Gastrocnemius medialis (tissue), 4 donors: ENCODE data around the gene FLACC1. TPM values are rescaled to one million over a fixed set of nuclear protein-coding genes. Genes with fewer than 3 reads are reported as not detected.

Experiments used
- ATAC-seq, 2 donors: fragments of 150-250 bp; one replicate each; pipeline ENCODE4 v1.9.1; 2016
- DNase-seq, 2 donors: peaks; one replicate each; pipeline ENCODE4 v3.0.0-alpha.2; 2019
- H3K27ac ChIP-seq, 4 donors: fragments of 200-600 bp; sonication (generic); 1 replicate in 1 of 4; 2 replicates in 3 of 4; pipeline ENCODE4 v1.5.1; 2016 to 2018; ENCODE audit warnings: mild to moderate bottlenecking in 2 of 4, moderate library complexity in 1 of 4
- H3K27me3 ChIP-seq, 3 donors: fragments of 200-600 bp; sonication (generic) in 2 of 3; 1 replicate in 1 of 3; 2 replicates in 2 of 3; pipeline versions ENCODE4 v1.5.1 to v1.6.0; 2016 to 2019; ENCODE audit warnings: mild to moderate bottlenecking in 1 of 3, moderate library complexity in 1 of 3
- H3K36me3 ChIP-seq, 2 donors: fragments of 200-600 bp; sonication (generic) in 1 of 2; one replicate each; pipeline ENCODE4 v1.5.1; 2017 to 2018
- H3K4me1 ChIP-seq, 2 donors: fragments of 200-600 bp; sonication (generic) in 1 of 2; one replicate each; pipeline ENCODE4 v1.5.1; 2016 to 2017; ENCODE audit warnings: mild to moderate bottlenecking in 2 of 2
- H3K4me3 ChIP-seq, 4 donors: fragments of 200-600 bp; sonication (generic) in 3 of 4; 1 replicate in 1 of 4; 2 replicates in 3 of 4; pipeline ENCODE4 v1.5.1; 2016 to 2019; ENCODE audit warnings: mild to moderate bottlenecking in 2 of 4
- H3K9me3 ChIP-seq, 3 donors: fragments of 200-600 bp; sonication (generic) in 2 of 3; 1 replicate in 1 of 3; 2 replicates in 2 of 3; pipeline ENCODE4 v1.5.1; 2016 to 2019
- CTCF ChIP-seq, 5 experiments: fragments of 450-650 bp in 3 of 5; fragments of 200-600 bp in 2 of 5; sonication (generic) in 2 of 5; IDR thresholded peaks in 4 of 5; conservative IDR thresholded peaks in 1 of 5; 1 replicate in 4 of 5; 2 replicates in 1 of 5; pipeline ENCODE4 v1.5.1; 2016 to 2019; ENCODE audit warnings: antibody characterized with exemption in 5 of 5, mild to moderate bottlenecking in 3 of 5, moderate library complexity in 3 of 5
- POLR2A ChIP-seq, 2 donors: fragments of 450-650 bp; IDR thresholded peaks; one replicate each; pipeline ENCODE4 v1.6.1; 2017; ENCODE audit warnings: antibody characterized with exemption in 2 of 2, mild to moderate bottlenecking in 2 of 2, moderate library complexity in 2 of 2
- in situ Hi-C, 4 donors: fragments of 200-750 bp; cut with MboI; loops; one replicate each; pipeline versions ENCODE4 v1.15.0 to v1.8.0; 2017; ENCODE audit warnings: low sequenced_read_pairs in 4 of 4
- intact Hi-C: fragments of 100-400 bp; cut with DNase I; formaldehyde crosslinking; loops from one replicate; pipeline ENCODE4 v1.15.1; 2023; ENCODE audit warnings: low total_unique reads
- total RNA-seq, 4 donors: library from RNA; depleted of rRNA; stranded (reverse); fragments of >200 nt; gene quantifications; one replicate each; pipeline versions ENCODE4 v1.1.0 to v1.2.3, GENCODE V29; 2016

Gene FLACC1
- total RNA-seq, 4 donors from 2014 or later: 0.72 to 1.7 (median 1.4) TPM

GRCh38 chr2:201329409-201329808 is 27.7 kb downstream of the FLACC1 start:
- no peaks in the 10 kb centered on the region for H3K27me3 ChIP-seq
- intact Hi-C loops (no loop called here), in situ Hi-C loops (no loop called here)
- TF ChIP-seq POLR2A (IDR thresholded peaks at IDR 0.05): no peak
- no peak for TF ChIP-seq CTCF (IDR thresholded peaks at IDR 0.05 in 4 of 5, conservative IDR thresholded peaks at IDR 0.05 in 1 of 5)
- H3K27ac ChIP-seq: no peak overlapping the region
- ATAC-seq (no peak), DNase-seq (no peak)
- no peaks in the 10 kb centered on the region for H3K4me1 ChIP-seq
- H3K36me3 ChIP-seq: no peaks in the 10 kb centered on the region
- no peak overlapping the region for H3K4me3 ChIP-seq
- no peaks in the 10 kb centered on the region for H3K9me3 ChIP-seq

- DNase-seq: no peak
- Histone ChIP-seq H3K4me1 (no peaks in the 10 kb centered on the region), H3K4me3 (no peak overlapping the region), H3K9me3 (no peaks in the 10 kb centered on the region), H3K27me3 (no peaks in the 10 kb centered on the region), H3K36me3 (no peaks in the 10 kb centered on the region), H3K27ac (no peak overlapping the region)
- in situ Hi-C loops: no loop called here
- TF ChIP-seq CTCF (IDR thresholded peaks at IDR 0.05 in 4 of 5, conservative IDR thresholded peaks at IDR 0.05 in 1 of 5) (no peak), POLR2A (IDR thresholded peaks at IDR 0.05) (no peak)
- no peak for ATAC-seq
- intact Hi-C loops: loop anchor here (1.0 kb wide), 1 partner anchor 9 kb away; no protein-coding TSS in a partner anchor
Measured at GRCh38 chr2:201327678-201328077, 29.5 kb downstream of the FLACC1 start.

GRCh38 chr2:201322772-201323171 is 34.4 kb downstream of the FLACC1 start:
- DNase-seq: no peak
- no peak for ATAC-seq
- TF ChIP-seq POLR2A (IDR thresholded peaks at IDR 0.05): no peak
- TF ChIP-seq CTCF (IDR thresholded peaks at IDR 0.05 in 4 of 5, conservative IDR thresholded peaks at IDR 0.05 in 1 of 5): no peak
- Histone ChIP-seq H3K27me3 (no peaks in the 10 kb centered on the region), H3K36me3 (no peaks in the 10 kb centered on the region), H3K4me3 (no peak overlapping the region), H3K9me3 (no peaks in the 10 kb centered on the region), H3K27ac (no peak overlapping the region), H3K4me1 (no peaks in the 10 kb centered on the region)
- in situ Hi-C loops: no loop called here
- intact Hi-C loops: no loop called here

GRCh38 chr2:201320701-201321100 is 36.4 kb downstream of the FLACC1 start:
- Histone ChIP-seq H3K4me3 (no peak overlapping the region), H3K27ac (no peak overlapping the region), H3K4me1 (no peaks in the 10 kb centered on the region), H3K27me3 (no peaks in the 10 kb centered on the region), H3K36me3 (no peaks in the 10 kb centered on the region), H3K9me3 (no peaks in the 10 kb centered on the region)
- intact Hi-C loops: no loop called here
- no peak for TF ChIP-seq CTCF (IDR thresholded peaks at IDR 0.05 in 4 of 5, conservative IDR thresholded peaks at IDR 0.05 in 1 of 5)
- TF ChIP-seq POLR2A (IDR thresholded peaks at IDR 0.05): no peak
- in situ Hi-C loops: no loop called here
- DNase-seq (no peak), ATAC-seq (no peak)

- H3K4me3 ChIP-seq: no peak overlapping the region
- no peaks in the 10 kb centered on the region for H3K36me3 ChIP-seq
- in situ Hi-C loops (no loop called here), intact Hi-C loops (no loop called here)
- no peaks in the 10 kb centered on the region for H3K27me3 ChIP-seq
- H3K27ac ChIP-seq: no peak overlapping the region
- no peaks in the 10 kb centered on the region for H3K9me3 ChIP-seq
- DNase-seq (no peak), ATAC-seq (no peak)
- TF ChIP-seq CTCF (IDR thresholded peaks at IDR 0.05 in 4 of 5, conservative IDR thresholded peaks at IDR 0.05 in 1 of 5) (no peak), POLR2A (IDR thresholded peaks at IDR 0.05) (no peak)
- H3K4me1 ChIP-seq: no peaks in the 10 kb centered on the region
Measured at GRCh38 chr2:201320257-201320656, 36.9 kb downstream of the FLACC1 start.
